HepG2 (cell line): ENCODE data around the gene PLCD4. TPM values are rescaled to one million over a fixed set of nuclear protein-coding genes. Genes with fewer than 3 reads are reported as not detected.

Experiments
- AKAP8 ChIP-seq: sonication (generic); formaldehyde crosslinking; IDR thresholded peaks from 2 replicates; pipeline ENCODE4 v1.5.1; 2020; ENCODE audit warnings: mild to moderate bottlenecking, missing genetic modification reagents
- CBX1 ChIP-seq: IDR thresholded peaks from one replicate; pipeline ENCODE4 v1.6.1; 2016; ENCODE audit warnings: antibody characterized with exemption, low read depth
- CCAR2 ChIP-seq: fragments of 200-400 bp; formaldehyde crosslinking; optimal IDR thresholded peaks from 2 replicates; pipeline ENCODE3; 2018; ENCODE audit warnings: low read depth, mild to moderate bottlenecking, low read length, moderate library complexity
- CCDC6 ChIP-seq: sonication (generic); formaldehyde crosslinking; IDR thresholded peaks from 2 replicates; pipeline ENCODE4 v1.8.1; 2022; ENCODE audit warnings: mild to moderate bottlenecking, missing genetic modification reagents, moderate library complexity
- ESRRA ChIP-seq: sonication (generic); formaldehyde crosslinking; IDR thresholded peaks from 2 replicates; pipeline ENCODE4 v1.5.1; 2020; ENCODE audit warnings: mild to moderate bottlenecking, low read depth, missing genetic modification reagents
- HNRNPH1 ChIP-seq: fragments of 200-400 bp; formaldehyde crosslinking; optimal IDR thresholded peaks from 2 replicates; pipeline ENCODE3; 2017; ENCODE audit warnings: mild to moderate bottlenecking, low read depth, low read length
- NR2F1 ChIP-seq, 2 experiments: fragments of 450-650 bp in 1 of 2; formaldehyde crosslinking in 1 of 2; IDR thresholded peaks; 2 replicates each; pipeline versions ENCODE4 v1.5.0 to v1.6.1; 2016 to 2020; ENCODE audit warnings: mild to moderate bottlenecking in 1 of 2, missing compliant biosample characterization in 1 of 2, missing genetic modification reagents in 1 of 2, moderate library complexity in 1 of 2
- PRMT3 ChIP-seq: sonication (generic); formaldehyde crosslinking; IDR thresholded peaks from 2 replicates; pipeline ENCODE4 v1.8.1; 2022; ENCODE audit warnings: low read depth, mild to moderate bottlenecking, moderate library complexity, missing genetic modification reagents, borderline replicate concordance
- RFX3 ChIP-seq: IDR thresholded peaks from 2 replicates; pipeline ENCODE4 v1.6.1; 2016; ENCODE audit warnings: missing biosample characterization, missing genetic modification reagents
- RFXAP ChIP-seq: sonication (generic); formaldehyde crosslinking; IDR thresholded peaks from 2 replicates; pipeline ENCODE4 v1.4.0; 2020; ENCODE audit warnings: missing genetic modification reagents, borderline replicate concordance
- SMARCC2 ChIP-seq: fragments of 450-650 bp; IDR thresholded peaks from 2 replicates; pipeline ENCODE4 v1.6.1; 2017; ENCODE audit warnings: antibody characterized with exemption, mild to moderate bottlenecking
- TEAD2 ChIP-seq: sonication (generic); formaldehyde crosslinking; IDR thresholded peaks from 2 replicates; pipeline ENCODE4 v1.9.0; 2021; ENCODE audit warnings: missing genetic modification reagents
- TOE1 ChIP-seq: sonication (generic); formaldehyde crosslinking; IDR thresholded peaks from 2 replicates; pipeline ENCODE4 v1.4.0; 2020; ENCODE audit warnings: mild to moderate bottlenecking, missing genetic modification reagents
- ZBTB3 ChIP-seq: sonication (generic); formaldehyde crosslinking; IDR thresholded peaks from 2 replicates; pipeline ENCODE4 v1.4.0; 2020; ENCODE audit warnings: low read depth, mild to moderate bottlenecking, moderate library complexity, missing genetic modification reagents, borderline replicate concordance
- ZBTB44 ChIP-seq: sonication (generic); formaldehyde crosslinking; IDR thresholded peaks from 2 replicates; pipeline ENCODE4 v1.4.0; 2020; ENCODE audit warnings: missing genetic modification reagents
- ZNF256 ChIP-seq: sonication (generic); formaldehyde crosslinking; conservative IDR thresholded peaks from 2 replicates; pipeline ENCODE4 v1.4.0; 2020; ENCODE audit warnings: missing genetic modification reagents
- ZNF282 ChIP-seq: fragments of 450-650 bp; IDR thresholded peaks from 2 replicates; pipeline ENCODE4 v1.6.1; 2018; ENCODE audit not compliant: partially characterized antibody
- ZNF367 ChIP-seq: sonication (generic); formaldehyde crosslinking; IDR thresholded peaks from 2 replicates; pipeline ENCODE4 v1.4.0; 2020; ENCODE audit warnings: missing genetic modification reagents, borderline replicate concordance
- ZNF543 ChIP-seq: sonication (generic); formaldehyde crosslinking; IDR thresholded peaks from 2 replicates; pipeline ENCODE4 v1.4.0; 2020; ENCODE audit warnings: mild to moderate bottlenecking, missing genetic modification reagents
- ZNF563 ChIP-seq: sonication (generic); formaldehyde crosslinking; IDR thresholded peaks from 2 replicates; pipeline ENCODE4 v1.8.0; 2022; ENCODE audit warnings: mild to moderate bottlenecking, moderate library complexity, missing genetic modification reagents
- ZNF7 ChIP-seq: IDR thresholded peaks from 2 replicates; pipeline ENCODE4 v1.6.1; 2016; ENCODE audit warnings: missing biosample characterization, missing genetic modification reagents
- ZNF713 ChIP-seq: sonication (generic); formaldehyde crosslinking; IDR thresholded peaks from 2 replicates; pipeline ENCODE4 v1.4.0; 2020; ENCODE audit warnings: mild to moderate bottlenecking, missing genetic modification reagents
- ZNF749 ChIP-seq: sonication (generic); formaldehyde crosslinking; IDR thresholded peaks from 2 replicates; pipeline ENCODE4 v1.8.0; 2022; ENCODE audit warnings: mild to moderate bottlenecking, missing genetic modification reagents, moderate library complexity, borderline replicate concordance
- ZNF83 ChIP-seq: sonication (generic); formaldehyde crosslinking; IDR thresholded peaks from 2 replicates; pipeline ENCODE4 v1.4.0; 2020; ENCODE audit warnings: missing genetic modification reagents, mild to moderate bottlenecking, borderline replicate concordance
- polyA plus RNA-seq, 8 experiments: library from polyadenylated mRNA; depleted of rRNA in 3 of 8; stranded (reverse) in 7 of 8; unstranded in 1 of 8; fragments of >200 nt; fragmentation: Illumina TruSeq in 4 of 8; extraction: Trizol in 4 of 8; gene quantifications; 2 replicates each; pipeline versions ENCODE4 v1.2.1 to v1.2.3, GENCODE V29; 2011 to 2016; ENCODE audit warnings: low read depth in 4 of 8, missing spikeins in 1 of 8, mixed read lengths in 1 of 8; ENCODE audit not compliant: insufficient read depth in 1 of 8
- total RNA-seq, 5 experiments: library from RNA; depleted of rRNA; stranded (reverse); fragments of >200 nt; fragmentation: Illumina TruSeq; extraction: Trizol; gene quantifications; 2 replicates each; pipeline ENCODE4 v1.2.3, GENCODE V29; 2016; ENCODE audit warnings: low read depth in 1 of 5
- TF ChIP-seq, protein P1 (sequence below): sonication (generic); formaldehyde crosslinking; IDR thresholded peaks from 2 replicates; pipeline ENCODE4 v1.8.0; 2022; ENCODE audit warnings: mild to moderate bottlenecking, missing genetic modification reagents, moderate library complexity
- TF ChIP-seq, protein P2 (sequence below): sonication (generic); formaldehyde crosslinking; IDR thresholded peaks from 2 replicates; pipeline ENCODE4 v1.8.1; 2023; ENCODE audit warnings: mild to moderate bottlenecking, missing genetic modification reagents

PLCD4 gene
- total and polyA plus RNA-seq, 2 of the 13 experiments (the other 11 are each of a cell fraction or from before 2014, with no cell fraction given) = 0.26 TPM; not detected in 1

DNA sequence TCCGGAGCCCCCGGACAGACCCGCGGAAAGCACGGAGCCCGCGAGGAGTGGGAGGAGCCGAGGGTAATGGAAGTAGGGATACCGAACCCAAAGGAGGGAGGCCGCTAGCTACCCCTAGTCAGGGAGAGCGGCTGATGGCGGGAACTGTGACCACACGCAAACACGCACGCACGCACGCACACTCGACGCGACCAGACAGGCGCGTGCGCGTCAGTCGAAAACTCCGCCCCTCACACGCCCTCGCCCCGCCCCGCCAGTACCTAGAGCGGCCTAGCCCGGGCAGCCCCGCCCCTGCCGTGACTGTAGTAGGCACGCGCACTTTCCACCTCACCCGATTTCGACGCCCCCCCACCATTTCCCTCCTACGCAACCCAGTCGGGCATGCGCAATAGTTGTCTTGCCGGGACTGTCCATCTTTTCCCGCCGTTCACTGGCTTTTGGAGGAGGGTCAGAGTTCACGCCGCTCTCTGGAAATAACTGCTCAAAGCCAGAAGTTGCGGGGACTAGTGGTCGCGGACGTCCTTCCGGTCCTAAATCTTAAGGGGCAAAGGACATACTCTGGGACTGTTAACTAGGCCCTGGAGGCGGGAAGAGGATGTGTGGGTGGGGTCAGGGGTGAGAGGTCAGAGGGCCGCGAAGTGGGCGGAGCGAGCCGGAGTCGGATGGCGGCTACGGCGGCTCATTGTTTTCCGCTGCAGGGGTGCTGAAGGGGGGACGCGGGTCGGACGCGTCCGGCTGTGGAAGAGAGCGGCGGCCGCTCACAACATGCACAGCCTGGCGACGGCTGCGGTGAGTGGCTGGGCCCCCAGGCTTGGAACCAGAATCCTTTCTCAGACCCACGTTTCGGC, 39.3 kb upstream of the PLCD4 start, which contains the start of the genes CNOT9 and USP37 (continued):
- TF ChIP-seq CCAR2 (peak; percentile 88), ZNF563 (CRISPR knock-in tag) (peak; percentile 98), PRMT3 (peak; percentile 96), ZNF7 (CRISPR knock-in tag) (no peak; the same call in 1 of the 2 replicates), ZNF749 (CRISPR knock-in tag) (peak; percentile 97), CBX1 (peak; percentile 45), ZNF256 (CRISPR knock-in tag) (peak; percentile 87), ZNF282 (no peak), ESRRA (peak; percentile 83), ZBTB3 (CRISPR knock-in tag) (no peak), ZNF543 (CRISPR knock-in tag) (peak; percentile 78), AKAP8 (CRISPR knock-in tag) (peak; percentile 65; the same call in 1 of the 2 replicates), RFXAP (CRISPR knock-in tag) (peak; percentile 92), TEAD2 (CRISPR knock-in tag) (peak; percentile 81; the same call in 1 of the 2 replicates), HNRNPH1 (no peak), ZNF83 (peak; percentile 95; the same call in 1 of the 2 replicates), CCDC6 (CRISPR knock-in tag) (peak; percentile 99; the same call in 1 of the 2 replicates), NR2F1 (CRISPR knock-in tag; IDR thresholded peaks at IDR 0.05) (peak; percentile 90 to 99), ZBTB44 (CRISPR knock-in tag) (no peak), ZNF367 (CRISPR knock-in tag) (peak; percentile 88), SMARCC2 (no peak), TOE1 (CRISPR knock-in tag) (peak; percentile 83; the same call in 1 of the 2 replicates), ZNF713 (no peak), RFX3 (no peak)
- TF ChIP-seq, protein P1, sequence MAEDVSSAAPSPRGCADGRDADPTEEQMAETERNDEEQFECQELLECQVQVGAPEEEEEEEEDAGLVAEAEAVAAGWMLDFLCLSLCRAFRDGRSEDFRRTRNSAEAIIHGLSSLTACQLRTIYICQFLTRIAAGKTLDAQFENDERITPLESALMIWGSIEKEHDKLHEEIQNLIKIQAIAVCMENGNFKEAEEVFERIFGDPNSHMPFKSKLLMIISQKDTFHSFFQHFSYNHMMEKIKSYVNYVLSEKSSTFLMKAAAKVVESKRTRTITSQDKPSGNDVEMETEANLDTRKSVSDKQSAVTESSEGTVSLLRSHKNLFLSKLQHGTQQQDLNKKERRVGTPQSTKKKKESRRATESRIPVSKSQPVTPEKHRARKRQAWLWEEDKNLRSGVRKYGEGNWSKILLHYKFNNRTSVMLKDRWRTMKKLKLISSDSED (CRISPR knock-in tag) = no peak
- TF ChIP-seq, protein P2, sequence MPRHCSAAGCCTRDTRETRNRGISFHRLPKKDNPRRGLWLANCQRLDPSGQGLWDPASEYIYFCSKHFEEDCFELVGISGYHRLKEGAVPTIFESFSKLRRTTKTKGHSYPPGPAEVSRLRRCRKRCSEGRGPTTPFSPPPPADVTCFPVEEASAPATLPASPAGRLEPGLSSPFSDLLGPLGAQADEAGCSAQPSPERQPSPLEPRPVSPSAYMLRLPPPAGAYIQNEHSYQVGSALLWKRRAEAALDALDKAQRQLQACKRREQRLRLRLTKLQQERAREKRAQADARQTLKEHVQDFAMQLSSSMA = peak; percentile 97
